Transverse colon (tissue), 4 donors: ENCODE measurements around the gene CYP1B1. TPM values are rescaled to one million over a fixed set of nuclear protein-coding genes. Genes with fewer than 3 reads are reported as not detected.
"Not testable (repeated sequence)": the region's sequence is repeated elsewhere in the genome, so short reads cannot be mapped to it uniquely, and the experiment has no call there.

Source experiments
- DNase-seq: peaks from one replicate; pipeline ENCODE4 v3.0.0-alpha.2; 2019
- H3K27ac ChIP-seq, 4 donors: fragments of 200-600 bp; sonication (generic); 2 replicates each; pipeline ENCODE4 v1.5.1; 2016 to 2018; ENCODE audit warnings: inconsistent platforms in 4 of 4
- H3K27me3 ChIP-seq: fragments of 200-600 bp; sonication (generic); 2 replicates; pipeline ENCODE4 v1.5.1; 2017; ENCODE audit warnings: inconsistent platforms
- H3K36me3 ChIP-seq, 4 donors: fragments of 200-600 bp; sonication (generic); 2 replicates each; pipeline ENCODE4 v1.5.1; 2017 to 2019; ENCODE audit warnings: inconsistent platforms in 4 of 4
- H3K4me1 ChIP-seq, 4 donors: fragments of 200-600 bp; sonication (generic); 2 replicates each; pipeline ENCODE4 v1.5.1; 2017 to 2020; ENCODE audit warnings: inconsistent platforms in 4 of 4
- H3K4me3 ChIP-seq, 4 donors: fragments of 200-600 bp; sonication (generic); 1 replicate in 1 of 4; 2 replicates in 3 of 4; pipeline versions ENCODE4 v1.5.1 to v1.6.1; 2017 to 2019; ENCODE audit warnings: inconsistent platforms in 4 of 4
- H3K9me3 ChIP-seq, 2 donors: fragments of 200-600 bp; sonication (generic); 2 replicates each; pipeline ENCODE4 v1.5.1; 2017 to 2019; ENCODE audit warnings: inconsistent platforms in 2 of 2
- CTCF ChIP-seq, 5 experiments: fragments of 200-600 bp in 3 of 5; fragments of 450-650 bp in 2 of 5; sonication (generic) in 3 of 5; IDR thresholded peaks; 1 replicate in 2 of 5; 2 replicates in 3 of 5; pipeline ENCODE4 v1.5.1; 2016 to 2017; ENCODE audit warnings: antibody characterized with exemption in 5 of 5, inconsistent platforms in 3 of 5, mild to moderate bottlenecking in 2 of 5, moderate library complexity in 1 of 5
- EP300 ChIP-seq: sonication (generic); formaldehyde crosslinking; IDR thresholded peaks from one replicate; pipeline ENCODE4 v1.6.1; 2017; ENCODE audit warnings: antibody characterized with exemption, low read depth
- POLR2A ChIP-seq: fragments of 450-650 bp; IDR thresholded peaks from one replicate; pipeline ENCODE4 v1.6.1; 2016; ENCODE audit warnings: antibody characterized with exemption, mild to moderate bottlenecking, moderate library complexity
- POLR2AphosphoS5 ChIP-seq, 3 donors: sonication (generic); formaldehyde crosslinking; IDR thresholded peaks; one replicate each; pipeline ENCODE4 v1.6.1; 2016; ENCODE audit warnings: antibody characterized with exemption in 3 of 3
- WGBS, 2 donors: methylation state at CpG; one replicate each; pipeline ENCODE4 v1.1.5; 2018; ENCODE audit warnings: low coverage in 1 of 2; 5-methylcytosine and 5-hydroxymethylcytosine counted together
- in situ Hi-C, 4 donors: fragments of 200-750 bp; cut with MboI; loops; one replicate each; pipeline versions ENCODE4 v1.15.0 to v1.15.1; 2017; ENCODE audit warnings: low sequenced_read_pairs in 3 of 4, low pct_ligation_motif_present in 1 of 4, low pct_unique_long_range_greater_than_20kb in 1 of 4
- intact Hi-C: fragments of 100-400 bp; cut with DNase I; formaldehyde crosslinking; loops from one replicate; pipeline ENCODE4 v1.15.1; 2023; ENCODE audit warnings: low total_unique reads
- total RNA-seq, 4 donors: library from RNA; depleted of rRNA; stranded (reverse); fragments of >200 nt; gene quantifications; one replicate each; pipeline ENCODE4 v1.1.0, GENCODE V29; 2016

The CYP1B1 gene
- total RNA-seq, 4 donors from 2014 or later: 2.0 to 9.6 (median 5.5) TPM

- H3K27me3 ChIP-seq: no peaks in the 10 kb centered on the region
- intact Hi-C loops: no loop called here
- H3K36me3 ChIP-seq: no peaks in the 10 kb centered on the region
- DNase-seq: no peak
- H3K9me3 ChIP-seq: no peaks in the 10 kb centered on the region
- no peak overlapping the region for H3K4me3 ChIP-seq
- in situ Hi-C loops: no loop called here
- no peaks in the 10 kb centered on the region for H3K4me1 ChIP-seq
- WGBS, 2 donors: 80 to 91% methylated on average over 1 to 9 of the region's 9 CpGs
- no peak overlapping the region for H3K27ac ChIP-seq
- TF ChIP-seq POLR2A (no peak), CTCF (IDR thresholded peaks at IDR 0.05) (no peak)
Measured at GRCh38 chr2:38021589-38021988, 54.4 kb downstream of the CYP1B1 start.

DNA sequence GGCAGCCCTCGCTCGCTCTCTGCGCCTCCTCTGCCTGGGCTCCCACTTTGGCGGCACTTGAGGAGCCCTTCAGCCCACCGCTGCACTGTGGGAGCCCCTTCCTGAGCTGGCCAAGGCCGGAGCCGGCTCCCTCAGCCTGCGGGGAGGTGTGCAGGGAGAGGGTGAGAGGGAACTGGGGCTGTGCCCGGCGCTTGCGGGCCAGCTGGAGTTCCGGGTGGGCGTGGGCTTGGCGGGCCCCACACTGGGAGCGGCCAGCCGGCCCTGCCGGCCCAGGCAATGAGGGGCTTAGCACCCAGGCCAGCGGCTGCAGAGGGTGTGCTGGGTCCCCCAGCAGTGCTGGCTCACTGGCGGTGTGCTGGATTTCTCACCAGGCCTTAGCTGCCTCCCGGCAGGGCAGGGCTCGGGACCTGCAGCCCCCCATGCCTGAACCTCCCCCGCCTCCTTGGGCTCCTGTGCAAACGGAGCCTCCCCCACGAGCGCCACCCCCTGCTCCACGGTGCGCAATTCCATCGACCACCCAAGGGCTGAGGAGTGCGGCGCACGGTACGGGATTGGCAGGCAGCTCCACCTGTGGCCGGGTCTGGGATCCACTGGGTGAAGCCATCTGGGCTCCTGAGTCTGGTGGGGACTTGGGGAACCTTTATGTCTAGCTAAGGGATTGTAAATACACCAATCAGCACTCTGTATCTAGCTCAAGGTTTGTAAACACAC, 55.4 kb downstream of the CYP1B1 start:
- DNase-seq, H3K4me1 ChIP-seq, in situ Hi-C loops, H3K36me3 ChIP-seq, H3K9me3 ChIP-seq, H3K27ac ChIP-seq, intact Hi-C loops, H3K27me3 ChIP-seq, H3K4me3 ChIP-seq: not testable (repeated sequence)
- 98% methylated on average over 28 of the region's 33 CpGs; no CpG with 5 or more reads in 1 of the 2 donors for WGBS, 2 donors

GRCh38 chr2:38017836-38018235, 58.1 kb downstream of the CYP1B1 start:
- no peaks in the 10 kb centered on the region for H3K27me3 ChIP-seq
- no peak overlapping the region for H3K4me3 ChIP-seq
- DNase-seq: no peak
- H3K27ac ChIP-seq: no peak overlapping the region
- TF ChIP-seq POLR2AphosphoS5 (IDR thresholded peaks at IDR 0.05) (no peak), POLR2A (no peak), CTCF (IDR thresholded peaks at IDR 0.05) (no peak), EP300 (no peak)
- H3K36me3 ChIP-seq: no peaks in the 10 kb centered on the region
- intact Hi-C loops: no loop called here
- no peaks in the 10 kb centered on the region for H3K9me3 ChIP-seq
- in situ Hi-C loops: no loop called here
- H3K4me1 ChIP-seq: peaks cover 0 to 17% (median 2%) of the 10 kb centered on the region in 4 donors
- 88 to 94% methylated on average over 4 to 7 of the region's 7 CpGs for WGBS, 2 donors

Other genes with a start within 250 kb of the CYP1B1 start
- gene RMDN2, start 150.9 kb downstream of the CYP1B1 start, total RNA-seq: 10 to 100 TPM; 12.3 to 48.3 (median 28.9) TPM